NCI-H1436 treated with DMSO at 0.1 percent for 48 hours (cell line): ENCODE results near the gene DYNLRB1.

ENCODE experiments used
- DNase-seq: peaks from one replicate; lab custom pipeline; 2025; lab: John Stamatoyannopoulos, UW

The DYNLRB1 gene

DNA sequence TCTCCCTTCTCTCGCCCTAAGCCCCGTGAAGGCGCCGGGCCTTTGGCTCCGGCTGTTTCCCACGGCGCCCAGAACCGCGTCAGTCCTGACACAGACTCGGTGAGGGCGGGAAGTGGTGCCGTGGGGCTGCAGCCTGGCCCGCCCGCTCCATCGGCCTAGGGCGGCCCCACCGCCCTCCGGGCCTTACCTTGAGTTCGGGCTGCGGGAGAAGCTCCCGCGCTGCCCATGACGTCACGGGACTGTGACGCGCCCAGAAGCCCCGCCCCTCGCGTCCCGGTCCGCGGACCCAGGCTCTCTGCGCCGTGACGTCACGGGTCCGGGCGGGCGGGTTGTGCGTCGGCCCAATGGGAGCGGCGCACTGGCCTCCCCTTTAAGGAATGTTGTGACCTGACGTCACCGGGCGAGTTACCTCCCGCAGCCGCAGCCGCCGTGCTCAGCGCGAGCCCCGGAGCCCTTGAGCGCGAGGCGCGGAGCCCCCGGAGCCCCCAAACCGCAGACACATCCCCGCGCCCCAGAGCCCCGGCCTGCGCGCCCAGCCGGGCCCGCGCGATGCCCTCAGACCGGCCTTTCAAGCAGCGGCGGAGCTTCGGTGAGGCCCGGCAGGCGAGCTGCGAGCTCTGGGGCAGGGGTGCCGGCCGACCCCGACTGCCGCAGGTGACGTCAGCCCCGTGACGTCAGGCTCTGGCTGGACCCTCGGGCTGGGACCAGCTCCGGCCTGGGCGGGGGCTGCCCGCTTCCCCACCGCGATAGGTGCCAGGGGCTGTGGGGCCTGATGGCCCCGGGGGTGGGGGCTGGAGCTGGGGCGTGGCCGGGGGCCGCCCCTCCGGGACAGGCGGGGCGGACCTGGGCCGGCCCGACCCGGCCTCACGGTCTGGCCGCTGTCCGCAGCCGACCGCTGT, 42.3 kb downstream of the DYNLRB1 start, which contains the start of gene MAP1LC3A:
TSS of gene MAP1LC3A (plus strand) at position 399 of the 899 bp plus-strand sequence. CDS start at position 550, 151 bp downstream.
- no peak for DNase-seq

DNA sequence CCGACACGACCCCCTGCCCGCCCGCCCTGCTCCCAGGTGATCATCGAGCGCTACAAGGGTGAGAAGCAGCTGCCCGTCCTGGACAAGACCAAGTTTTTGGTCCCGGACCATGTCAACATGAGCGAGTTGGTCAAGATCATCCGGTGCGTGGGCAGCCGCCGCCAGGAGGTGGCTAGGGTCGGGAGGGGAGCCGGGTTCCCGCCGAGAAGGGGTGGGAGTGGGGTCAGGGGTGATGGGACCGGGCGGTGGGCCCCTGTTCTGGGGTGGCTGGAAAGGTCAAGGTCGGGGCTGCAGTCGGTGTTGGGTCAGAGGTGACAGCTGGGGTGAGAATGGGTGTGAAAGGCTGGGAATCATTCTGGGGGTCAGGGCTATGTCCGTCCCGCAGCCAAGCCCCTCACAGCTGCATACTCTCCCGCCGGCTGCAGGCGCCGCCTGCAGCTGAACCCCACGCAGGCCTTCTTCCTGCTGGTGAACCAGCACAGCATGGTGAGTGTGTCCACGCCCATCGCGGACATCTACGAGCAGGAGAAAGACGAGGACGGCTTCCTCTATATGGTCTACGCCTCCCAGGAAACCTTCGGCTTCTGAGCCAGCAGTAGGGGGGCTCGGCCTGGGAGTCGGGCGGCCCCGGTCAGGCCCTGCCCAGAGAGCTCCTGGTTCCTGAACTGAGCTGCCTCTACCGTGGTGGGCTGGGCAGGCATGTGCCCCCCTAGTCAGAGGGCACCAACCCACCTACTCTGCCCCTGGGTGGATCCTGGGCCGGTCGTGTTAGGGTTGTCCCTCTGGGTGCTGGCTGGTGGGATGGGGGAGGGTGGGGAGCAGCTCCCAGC, 43.3 kb downstream of the DYNLRB1 start:
- DNase-seq, result no peak

DNA sequence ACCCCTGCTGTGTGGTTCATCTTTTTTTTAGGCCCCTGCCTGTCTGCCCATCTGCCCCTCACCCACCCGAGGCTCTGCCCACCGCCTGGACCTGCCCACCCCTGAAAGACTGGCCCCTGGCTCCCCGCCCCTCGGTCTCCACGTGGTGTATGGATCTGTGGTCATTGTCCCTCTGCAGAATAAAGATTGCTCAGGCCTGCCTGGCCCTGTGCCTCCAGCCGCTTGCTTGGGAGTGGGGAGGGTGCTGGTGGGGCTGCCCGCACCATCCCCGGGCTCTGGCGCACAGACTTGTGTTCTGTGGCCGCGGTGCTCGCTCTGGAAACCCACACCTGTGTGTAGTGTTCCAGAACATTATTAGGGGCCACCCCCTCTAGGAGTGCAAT, 43.9 kb downstream of the DYNLRB1 start:
- DNase-seq, result no peak

DNA sequence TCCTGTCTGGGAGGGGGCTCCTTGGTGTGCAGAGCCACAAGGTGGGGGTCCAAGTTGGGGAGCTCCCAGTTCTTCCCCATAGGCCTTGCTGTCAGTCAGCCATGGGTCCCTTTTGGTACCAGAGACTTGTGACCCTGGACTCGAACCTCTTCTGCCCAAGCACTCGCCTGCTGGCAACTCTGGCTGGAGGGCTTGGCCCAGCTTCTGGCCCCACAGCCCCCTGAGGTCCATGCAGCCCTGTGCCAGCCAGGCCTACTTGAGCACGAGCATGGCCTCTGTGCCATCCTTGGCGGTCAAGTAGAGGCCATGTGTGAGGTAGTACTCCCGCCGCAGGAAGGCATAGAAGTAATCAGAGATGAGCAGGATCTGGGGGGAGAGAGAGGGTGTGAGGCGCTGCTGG, 44.4 kb downstream of the DYNLRB1 start:
- no peak for DNase-seq

DNA sequence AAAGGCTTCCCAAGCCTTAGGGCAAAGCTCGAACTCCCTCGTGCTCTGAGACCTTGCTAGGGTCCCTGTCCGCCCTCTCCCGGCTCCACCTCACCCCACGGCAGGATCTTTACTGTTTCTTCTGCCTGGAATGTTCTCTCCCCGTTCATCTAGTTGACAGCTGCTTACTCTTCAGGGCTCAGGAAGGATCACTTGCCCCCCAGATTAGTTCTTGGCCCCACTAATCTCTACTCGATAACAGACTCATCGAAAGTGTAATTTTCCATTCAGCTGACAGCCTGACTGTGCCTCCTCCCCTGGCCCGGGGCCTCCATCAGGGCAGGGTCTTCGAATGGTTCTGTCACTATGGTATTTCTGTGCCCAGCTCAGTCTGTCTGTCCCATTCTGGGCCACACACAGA, 45.4 kb downstream of the DYNLRB1 start:
- DNase-seq, result no peak

DNA sequence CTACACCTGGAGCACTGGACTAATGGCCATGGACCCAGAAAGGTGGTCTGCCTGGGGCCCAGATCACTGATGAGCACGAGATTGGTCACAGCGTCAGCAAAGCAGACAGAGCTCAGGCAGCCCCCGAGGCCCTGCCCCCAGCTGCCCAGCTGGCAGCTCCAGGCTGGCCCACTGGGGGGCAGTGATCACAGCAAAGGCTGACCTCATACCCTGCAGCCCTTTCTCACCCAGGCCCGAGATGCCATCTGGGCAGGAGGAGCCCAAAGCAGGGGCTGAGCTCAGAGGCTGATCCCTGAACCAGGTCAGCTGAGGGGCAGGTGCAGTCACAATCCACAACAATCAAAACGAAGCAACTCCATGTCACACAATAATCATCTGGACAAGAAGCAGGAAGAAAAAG, 46.4 kb downstream of the DYNLRB1 start:
- DNase-seq, result no peak

DNA sequence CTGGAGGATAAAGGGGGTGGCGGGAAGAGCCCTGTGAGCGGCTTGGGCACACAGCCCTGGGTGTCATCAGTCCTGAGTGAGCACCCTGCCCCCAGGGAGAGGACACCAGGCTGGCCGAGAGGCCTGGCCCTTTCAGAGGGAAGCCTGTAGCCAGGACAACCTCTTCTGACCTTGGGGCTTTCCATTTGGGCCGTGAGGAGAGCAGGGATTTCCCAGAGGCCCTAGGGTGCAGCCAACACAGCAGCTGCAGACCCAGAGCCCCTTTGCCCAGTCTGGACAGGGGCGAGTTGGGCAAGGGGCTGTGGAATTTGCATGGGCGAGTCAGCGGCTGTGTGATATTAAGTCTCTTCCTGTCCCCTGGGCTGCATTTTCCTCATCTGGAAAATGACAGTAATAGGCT, 48.6 kb downstream of the DYNLRB1 start:
- no peak for DNase-seq

DNA sequence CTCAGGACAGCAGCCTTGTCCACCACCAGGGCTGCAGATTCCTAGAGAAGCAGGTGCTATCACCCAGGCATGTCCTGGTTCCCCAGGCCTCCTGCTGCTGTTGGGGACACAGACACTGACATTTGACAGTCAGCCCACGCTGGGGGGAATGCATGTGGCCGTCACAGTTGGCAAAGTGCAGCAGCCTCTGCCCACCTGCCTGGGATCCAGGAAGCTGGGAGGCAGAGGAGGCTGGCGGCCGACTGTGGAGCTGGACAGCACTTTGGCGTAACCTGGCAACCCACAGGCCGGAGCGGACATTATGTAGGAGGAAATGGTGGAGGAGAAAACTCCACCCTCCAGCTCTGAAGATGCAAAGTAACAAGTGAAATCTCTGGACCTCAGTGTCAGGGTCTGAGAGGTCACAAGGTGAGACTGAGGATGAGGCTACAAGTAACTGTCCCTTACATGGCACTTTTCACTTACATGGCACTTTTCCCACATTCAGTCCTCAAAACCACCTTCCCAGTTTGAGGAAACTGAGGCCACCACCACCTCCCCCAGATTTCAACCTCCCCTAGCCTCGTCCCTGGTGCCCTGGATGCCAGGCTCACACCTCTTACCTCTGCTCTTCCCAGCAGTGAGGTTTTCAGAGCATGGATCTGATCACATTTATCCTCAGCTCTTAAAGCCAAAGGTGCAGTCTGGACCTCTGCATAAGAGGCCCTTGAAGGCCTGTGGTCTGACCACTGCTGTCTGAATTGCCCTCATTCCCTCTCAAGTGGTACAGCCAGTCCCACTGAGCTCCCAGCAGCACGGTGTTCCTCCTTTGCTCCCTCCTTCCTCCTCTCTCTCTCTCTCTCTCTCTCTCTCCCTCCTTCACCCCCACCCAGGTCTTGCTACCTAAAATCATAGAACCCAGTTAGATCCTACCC, 51.0 kb downstream of the DYNLRB1 start:
- no peak for DNase-seq

DNA sequence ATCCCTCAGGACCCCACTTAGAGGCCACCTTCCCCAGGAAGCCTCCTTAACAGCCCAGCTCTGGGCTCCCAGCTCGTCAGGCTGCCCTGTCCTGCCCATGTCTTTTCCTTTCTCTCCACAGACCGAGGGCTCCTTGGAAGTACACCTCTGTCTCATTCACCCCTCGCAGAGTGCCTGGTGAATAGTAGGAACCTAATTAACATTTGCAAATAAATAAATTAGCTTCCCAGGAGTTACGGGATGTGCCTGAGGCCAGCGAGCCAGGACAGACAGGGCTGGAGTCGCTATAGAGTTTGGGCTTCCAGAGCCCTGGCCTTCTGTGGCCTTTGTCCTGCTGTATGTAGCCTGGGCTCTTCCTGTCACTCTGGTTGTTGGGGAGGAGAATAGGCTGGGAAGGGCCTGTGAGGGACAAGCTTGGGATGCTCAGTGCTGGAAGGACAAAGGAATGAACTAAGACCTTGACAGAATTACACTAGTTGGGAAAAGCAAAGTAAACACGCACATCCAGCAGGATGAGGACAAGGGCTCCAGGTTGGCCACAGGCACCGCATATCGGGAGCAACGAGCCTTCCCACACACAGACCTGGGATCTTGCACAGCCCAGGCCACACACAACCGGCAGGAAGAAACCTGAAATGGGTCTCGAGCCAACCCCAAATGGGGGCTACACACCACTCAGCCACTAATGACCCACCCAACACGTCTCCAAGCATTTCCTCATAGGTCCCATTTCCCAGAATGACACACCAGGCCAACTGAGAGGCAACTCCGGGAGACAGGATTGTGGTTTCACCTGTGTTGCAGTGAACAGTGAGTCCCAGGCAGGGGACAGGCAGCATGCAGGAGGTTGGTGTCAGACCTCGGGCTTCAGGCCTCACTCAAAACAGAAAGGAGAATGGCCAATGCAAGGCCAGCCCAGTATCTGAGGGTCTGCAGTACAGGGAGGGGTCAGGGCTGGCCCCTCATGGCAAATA, 52.0 kb downstream of the DYNLRB1 start:
- DNase-seq, result no peak

DNA sequence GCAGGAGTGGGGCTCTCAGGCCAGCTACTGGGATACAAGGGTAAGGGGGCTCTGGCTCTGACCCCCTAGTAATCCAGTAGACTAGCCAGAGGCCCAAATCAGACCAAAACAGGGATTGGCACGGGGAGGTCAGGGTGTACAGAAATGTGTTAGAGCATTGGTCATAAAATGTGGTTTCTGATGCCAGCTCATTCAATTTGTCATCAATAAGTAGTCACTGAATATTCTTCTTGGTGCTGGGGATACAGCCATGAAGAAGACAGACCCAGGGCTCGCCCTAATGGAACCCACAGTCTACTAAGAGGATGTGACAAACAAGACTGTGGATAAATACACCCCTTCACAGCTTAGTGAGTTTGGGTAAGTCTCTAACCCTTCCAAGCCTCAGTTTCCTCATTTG, 53.4 kb downstream of the DYNLRB1 start:
- no peak for DNase-seq

DNA sequence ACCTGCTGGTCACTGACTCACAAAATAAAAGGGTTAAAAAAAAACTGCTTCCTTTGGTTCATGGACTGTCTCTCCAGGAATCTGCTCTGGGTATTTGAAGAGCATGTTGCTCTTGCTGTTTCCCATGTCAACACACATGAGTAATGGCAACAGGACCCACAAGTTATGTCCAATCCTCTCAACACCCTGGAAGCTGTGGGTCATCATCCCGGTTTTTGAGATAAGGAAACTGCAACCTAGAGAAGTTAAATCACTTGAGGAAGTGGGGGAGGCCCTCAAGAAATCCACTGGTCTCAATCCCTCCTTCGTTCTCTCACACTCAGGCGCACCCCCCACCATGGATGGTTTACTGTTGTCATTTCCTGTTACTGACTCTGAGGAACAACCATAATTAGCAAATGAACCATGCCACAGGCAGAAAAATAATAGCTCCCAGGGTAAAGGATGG, 54.7 kb downstream of the DYNLRB1 start:
- no peak for DNase-seq

DNA sequence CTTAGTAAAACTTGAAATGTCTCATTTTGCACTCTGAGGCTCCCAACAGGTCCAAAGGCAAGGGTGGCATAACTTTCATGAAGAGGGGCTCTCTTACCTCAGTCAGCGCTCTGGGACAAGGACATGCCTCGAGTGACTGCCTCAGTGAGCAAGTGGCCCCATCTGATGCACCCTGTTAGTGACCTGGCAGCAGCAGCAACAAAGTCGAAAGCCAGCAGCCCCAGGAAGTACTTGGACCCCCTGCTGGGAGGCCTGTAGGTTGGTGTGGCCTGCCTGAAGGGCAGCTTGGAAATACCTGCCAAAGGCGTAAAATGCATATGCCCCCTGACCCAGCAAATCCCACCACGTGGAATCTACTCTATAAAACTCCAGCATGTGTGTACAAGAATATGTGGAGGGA, 55.5 kb downstream of the DYNLRB1 start:
- no peak for DNase-seq

DNA sequence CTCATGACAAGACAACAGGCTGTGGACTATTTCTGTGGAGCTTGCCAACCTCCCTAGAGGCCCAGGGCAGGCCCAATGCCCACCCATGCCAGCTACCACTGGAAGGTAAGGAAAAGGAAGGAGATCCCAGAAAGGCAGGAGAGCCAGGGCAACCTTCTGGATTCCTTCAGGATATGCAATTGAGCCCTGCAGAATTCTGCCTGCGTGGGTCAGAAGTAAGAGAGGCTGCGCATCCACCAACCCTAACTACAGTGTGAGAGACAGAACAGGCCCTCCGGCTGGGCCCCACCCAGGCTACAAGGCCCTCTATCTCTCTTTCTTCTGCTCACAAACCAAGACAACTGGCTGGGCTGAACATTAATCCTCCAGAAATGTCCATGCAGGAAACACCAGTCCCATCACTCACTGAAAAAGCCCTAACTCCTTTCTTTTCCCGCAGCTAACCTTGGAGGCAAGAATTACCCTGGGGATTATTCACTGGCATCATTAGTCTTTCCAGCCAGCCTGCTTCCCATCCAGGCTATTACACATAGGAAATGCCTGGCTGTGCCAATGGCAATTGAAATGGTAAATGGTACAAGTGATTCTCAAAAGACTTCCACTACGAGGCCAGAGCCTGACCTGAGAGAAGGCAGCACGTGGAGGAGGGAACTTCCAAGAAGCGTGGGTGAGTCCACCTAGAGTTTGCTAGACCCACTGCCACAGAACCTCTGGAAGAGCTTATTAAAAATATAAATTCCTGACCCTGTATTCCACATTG, 57.5 kb downstream of the DYNLRB1 start:
- no peak for DNase-seq

DNA sequence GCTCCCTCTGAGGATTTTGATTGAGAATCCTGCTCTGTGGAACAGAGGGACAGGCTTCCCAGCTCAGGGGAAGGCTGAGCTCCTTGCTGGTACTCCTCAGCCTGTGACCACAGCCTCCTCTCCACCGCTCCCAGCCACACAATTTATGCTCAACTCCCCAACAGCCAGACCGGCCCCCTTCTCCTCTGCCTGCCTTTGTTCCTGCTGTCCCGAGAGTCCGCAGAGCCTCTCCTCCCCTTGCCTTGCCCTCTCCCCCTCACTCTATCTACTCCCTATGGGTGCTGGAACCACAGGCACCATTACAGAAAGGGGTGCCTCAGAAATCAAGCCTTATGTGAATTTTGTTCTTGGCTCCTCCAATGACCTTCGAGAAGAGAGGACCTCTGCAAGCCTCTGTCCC, 58.2 kb downstream of the DYNLRB1 start:
- no peak for DNase-seq

DNA sequence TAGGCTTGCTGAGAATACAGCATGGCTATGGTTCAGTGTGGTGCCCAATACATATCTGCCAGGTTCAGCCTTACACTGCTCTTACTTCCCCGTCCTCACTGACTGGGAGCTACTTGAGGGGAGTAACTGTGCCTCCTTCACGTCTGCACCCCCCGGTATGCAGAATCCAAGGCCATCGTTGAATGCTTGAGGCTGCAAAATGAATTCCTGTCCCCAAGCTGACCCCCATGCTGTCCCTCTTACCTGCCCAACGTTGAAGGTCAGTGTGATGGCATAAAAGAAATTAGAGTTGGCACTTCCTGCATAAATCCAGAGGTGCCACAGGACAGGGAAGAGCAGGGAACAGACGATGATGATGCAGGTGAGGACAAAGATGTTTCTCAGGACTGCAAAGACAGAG, 58.6 kb downstream of the DYNLRB1 start:
- no peak for DNase-seq

DNA sequence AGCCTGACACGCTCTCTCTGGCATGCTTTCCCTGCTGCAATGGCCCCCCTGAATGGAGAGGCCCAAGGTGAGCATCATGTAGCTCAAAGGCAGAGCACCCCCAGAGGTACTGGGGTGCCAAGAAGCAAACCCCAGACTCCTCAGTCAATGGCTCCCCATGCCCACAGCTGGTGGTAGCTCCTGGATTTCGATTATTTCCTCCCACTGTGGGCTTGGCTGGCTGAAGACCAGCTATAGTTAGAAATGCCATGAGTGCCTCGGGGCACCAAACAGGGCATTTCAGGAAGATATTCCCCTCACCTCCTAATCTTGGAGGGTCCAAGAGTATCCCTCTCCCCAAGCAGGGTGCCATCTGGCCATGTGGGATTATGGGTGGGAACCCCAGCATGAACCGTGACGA, 59.0 kb downstream of the DYNLRB1 start:
- no peak for DNase-seq

DNA sequence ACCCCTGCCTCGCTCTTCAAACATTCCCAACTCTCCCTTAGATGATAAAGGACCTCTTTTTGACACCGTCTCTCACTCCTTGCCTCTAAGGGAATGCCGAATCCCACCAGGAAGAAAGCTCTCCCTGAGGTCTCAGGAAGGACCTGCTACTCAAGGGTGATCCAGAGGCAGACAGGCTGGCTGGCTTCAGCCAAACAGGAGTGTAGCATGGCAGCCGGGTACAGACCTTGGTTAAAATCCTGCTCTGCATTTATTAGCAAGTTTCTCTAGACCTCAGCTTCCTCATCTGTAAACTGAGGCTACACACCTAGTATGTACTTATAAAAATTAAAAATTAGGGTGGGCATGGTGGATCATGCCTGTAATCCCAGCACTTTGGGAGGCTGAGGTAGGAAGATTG, 59.5 kb downstream of the DYNLRB1 start:
- no peak for DNase-seq

DNA sequence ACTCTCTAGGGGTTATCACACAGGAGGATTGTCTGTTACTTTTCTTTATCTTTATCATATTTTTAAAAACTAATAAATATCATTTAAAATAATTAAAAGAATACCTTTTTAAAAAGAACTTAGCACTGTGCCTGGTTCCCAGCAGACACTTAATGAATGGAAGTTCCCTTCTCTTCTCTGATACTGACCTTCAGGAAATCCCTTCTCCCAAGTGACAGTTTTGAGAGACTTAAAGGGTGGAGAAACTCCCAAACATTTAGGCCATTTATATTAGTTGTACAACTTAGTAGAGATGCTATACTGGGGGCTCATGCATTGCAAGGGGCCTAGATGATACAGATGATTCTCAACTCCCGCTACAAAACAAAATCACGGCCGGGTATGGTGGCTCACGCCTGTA, 60.8 kb downstream of the DYNLRB1 start:
- no peak for DNase-seq

DNA sequence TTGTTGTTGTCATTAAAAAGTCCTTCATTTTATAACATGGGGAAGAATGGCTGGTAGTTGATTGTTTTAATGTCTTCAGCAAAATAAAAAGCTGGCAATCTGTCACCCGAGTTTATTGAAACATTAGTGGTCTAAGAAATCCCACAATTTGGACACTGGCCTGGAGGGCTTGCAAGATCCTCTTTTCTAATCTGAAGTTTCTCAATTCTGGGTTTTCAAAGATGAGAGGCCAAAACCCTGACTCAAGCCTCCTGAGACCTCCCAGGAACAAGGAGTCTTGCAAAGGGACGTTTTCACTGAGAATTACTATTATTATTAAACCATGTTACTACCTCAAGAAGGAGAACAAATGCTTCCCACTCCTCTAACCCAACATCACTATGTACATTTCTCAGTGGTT, 61.8 kb downstream of the DYNLRB1 start:
- no peak for DNase-seq

DNA sequence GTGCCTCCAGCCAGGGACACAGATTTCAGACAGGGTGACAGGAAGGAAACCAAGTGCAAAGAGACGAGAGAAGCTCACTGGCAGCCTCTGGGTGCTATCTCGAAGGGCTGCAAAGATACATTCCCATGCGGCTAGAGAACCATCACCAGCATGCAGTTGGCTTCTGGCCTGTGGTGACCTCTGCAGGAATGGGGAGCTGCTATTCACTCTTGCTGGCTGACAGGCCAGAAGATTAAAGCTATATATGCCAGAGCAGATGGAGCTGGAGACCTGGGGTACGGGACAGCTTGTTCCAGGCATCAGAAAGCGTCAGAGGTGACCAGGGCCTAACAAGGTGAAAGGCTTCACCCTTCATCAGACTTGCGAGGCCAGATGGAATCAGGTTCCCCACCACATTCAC, 62.3 kb downstream of the DYNLRB1 start:
- DNase-seq, result no peak
